Retinal pigment epithelial cell (primary cell): ENCODE results near the gene STAB1.

Experiments used
- DNase-seq: peaks from one replicate; pipeline ENCODE4 v3.0.0-alpha.2; 2010; ENCODE audit warnings: low read depth
- H3K4me3 ChIP-seq: 2 replicates; pipeline ENCODE4 v1.5.1; 2011; ENCODE audit warnings: mild to moderate bottlenecking, low read length, control low read depth, moderate library complexity
- TF ChIP-seq, protein P1 (sequence below): conservative IDR thresholded peaks from 2 replicates; pipeline ENCODE4 v1.5.1; 2011; ENCODE audit warnings: low read depth, low read length, control low read depth, inconsistent platforms

Gene STAB1

DNA sequence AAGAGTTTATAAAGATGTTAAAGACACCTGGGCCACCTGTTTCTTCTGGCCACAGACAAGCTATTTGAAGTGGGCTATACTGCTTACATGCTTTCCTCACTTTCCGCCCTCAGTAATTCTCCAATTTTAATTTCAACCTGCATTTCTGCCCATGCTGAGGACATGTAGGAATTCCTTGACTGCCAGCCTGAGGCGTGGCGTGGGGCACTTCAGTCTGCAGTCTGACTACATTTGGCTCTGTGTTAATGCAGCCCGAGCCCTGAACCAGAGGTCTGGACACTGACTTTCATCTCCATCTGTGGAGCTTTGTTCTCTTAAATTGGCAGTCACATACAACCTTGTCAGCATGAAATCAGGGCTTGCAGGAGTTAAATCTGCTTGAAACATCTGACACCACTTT, 49.8 kb downstream of the STAB1 start:
- DNase-seq = no peak
- no peak overlapping the region for H3K4me3 ChIP-seq
- TF ChIP-seq, protein P1, sequence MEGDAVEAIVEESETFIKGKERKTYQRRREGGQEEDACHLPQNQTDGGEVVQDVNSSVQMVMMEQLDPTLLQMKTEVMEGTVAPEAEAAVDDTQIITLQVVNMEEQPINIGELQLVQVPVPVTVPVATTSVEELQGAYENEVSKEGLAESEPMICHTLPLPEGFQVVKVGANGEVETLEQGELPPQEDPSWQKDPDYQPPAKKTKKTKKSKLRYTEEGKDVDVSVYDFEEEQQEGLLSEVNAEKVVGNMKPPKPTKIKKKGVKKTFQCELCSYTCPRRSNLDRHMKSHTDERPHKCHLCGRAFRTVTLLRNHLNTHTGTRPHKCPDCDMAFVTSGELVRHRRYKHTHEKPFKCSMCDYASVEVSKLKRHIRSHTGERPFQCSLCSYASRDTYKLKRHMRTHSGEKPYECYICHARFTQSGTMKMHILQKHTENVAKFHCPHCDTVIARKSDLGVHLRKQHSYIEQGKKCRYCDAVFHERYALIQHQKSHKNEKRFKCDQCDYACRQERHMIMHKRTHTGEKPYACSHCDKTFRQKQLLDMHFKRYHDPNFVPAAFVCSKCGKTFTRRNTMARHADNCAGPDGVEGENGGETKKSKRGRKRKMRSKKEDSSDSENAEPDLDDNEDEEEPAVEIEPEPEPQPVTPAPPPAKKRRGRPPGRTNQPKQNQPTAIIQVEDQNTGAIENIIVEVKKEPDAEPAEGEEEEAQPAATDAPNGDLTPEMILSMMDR = no peak

DNA sequence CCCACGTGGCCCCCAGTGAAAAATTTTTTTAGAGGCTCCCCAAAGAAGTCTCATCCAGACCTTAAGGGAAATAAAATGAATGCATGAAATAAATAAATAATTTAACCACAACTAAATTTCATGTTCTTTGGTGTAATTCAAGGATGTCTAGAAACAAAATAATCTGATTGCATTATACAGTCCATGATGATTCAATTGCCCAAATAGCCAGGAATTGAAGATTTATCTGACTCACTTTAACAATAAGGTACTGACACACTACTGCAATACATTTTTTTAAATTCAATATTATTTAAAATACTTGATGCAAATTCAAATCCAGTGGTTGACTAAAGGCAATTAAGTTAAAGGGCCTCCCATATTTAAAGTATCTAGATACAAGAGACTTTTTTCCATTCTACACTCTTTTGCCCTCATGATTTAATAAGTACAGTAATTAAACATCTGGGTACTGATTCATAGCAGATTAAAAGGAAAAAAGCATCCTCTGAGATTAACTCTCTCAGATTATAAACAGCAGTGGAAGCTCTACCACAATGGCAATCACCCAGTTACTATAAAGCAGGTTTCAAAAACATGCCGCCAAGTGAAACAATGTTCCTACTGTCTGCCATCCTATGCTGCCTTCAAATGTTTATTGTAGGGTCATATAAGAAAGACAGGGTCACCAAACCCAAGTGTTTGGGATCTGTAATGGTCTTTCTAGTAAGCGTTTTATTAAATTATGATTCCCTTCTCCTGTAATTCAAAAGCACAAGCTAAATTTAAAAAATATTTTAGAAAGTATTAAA, 51.2 kb downstream of the STAB1 start:
- DNase-seq = no peak
- TF ChIP-seq, protein P1 = no peak

DNA sequence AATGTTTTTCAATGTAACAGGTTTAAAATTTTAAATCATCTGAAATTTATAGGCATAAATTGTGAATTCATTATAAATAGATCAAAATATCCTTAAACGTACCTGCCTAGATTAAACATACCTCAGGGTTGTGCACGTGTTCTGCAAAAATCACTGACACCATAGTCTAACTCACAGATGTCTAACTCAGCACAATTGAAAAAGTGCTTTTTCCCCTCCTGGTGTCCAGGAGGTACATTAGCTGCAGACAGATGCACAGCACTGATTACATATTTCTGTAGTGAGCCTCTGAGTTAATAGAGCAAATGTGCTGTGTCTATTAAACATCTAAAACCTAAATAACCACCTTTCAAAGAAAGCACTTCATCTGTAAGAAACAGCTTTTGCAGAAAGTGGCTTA, 52.0 kb downstream of the STAB1 start:
- no peak overlapping the region for H3K4me3 ChIP-seq
- no peak for DNase-seq
- TF ChIP-seq, protein P1 = no peak

More for the DNA sequence above, 51.2 kb downstream of the STAB1 start:
- H3K4me3 ChIP-seq = no peak overlapping the region

DNA sequence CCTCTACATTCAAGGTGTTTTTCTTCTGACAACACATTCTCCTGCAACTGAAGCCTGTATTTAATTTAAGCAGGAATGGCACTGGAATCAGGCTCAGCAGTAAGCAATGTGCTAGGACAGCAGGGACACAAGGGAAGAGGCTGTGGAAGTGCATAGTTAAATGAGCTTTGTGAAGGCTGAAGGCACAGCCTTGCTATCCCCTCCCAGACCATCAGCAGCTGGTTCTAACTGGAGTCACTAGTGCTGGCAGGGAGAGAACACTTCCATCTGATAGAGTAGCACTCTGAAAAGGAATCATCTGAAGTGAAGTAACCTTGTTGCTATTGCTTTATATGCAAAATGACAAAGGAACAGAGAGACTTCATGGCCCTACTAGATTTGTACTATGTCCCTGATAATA, 56.0 kb downstream of the STAB1 start:
- TF ChIP-seq, protein P1 = no peak
- no peak overlapping the region for H3K4me3 ChIP-seq
- DNase-seq = no peak

DNA sequence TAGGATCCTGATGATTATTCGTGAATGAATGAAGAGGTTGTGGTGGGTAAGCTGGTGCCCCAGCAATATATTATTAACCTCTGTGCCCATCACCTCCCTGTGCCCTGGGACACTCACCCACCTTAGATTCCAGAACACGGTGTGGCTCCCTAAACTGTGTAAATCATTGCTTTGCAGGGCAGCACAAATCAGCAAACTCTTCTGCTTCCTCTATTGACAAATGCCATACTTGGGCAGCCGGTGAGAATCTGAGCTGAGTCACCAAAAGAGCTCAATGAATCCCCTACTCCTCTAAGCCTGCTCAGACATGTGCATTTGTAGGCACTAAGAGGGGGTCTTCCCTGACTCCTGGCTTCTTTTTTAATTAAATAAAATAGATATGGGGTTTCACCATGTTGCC, 57.0 kb downstream of the STAB1 start:
- DNase-seq = no peak
- H3K4me3 ChIP-seq = no peak overlapping the region
- TF ChIP-seq, protein P1 = no peak

DNA sequence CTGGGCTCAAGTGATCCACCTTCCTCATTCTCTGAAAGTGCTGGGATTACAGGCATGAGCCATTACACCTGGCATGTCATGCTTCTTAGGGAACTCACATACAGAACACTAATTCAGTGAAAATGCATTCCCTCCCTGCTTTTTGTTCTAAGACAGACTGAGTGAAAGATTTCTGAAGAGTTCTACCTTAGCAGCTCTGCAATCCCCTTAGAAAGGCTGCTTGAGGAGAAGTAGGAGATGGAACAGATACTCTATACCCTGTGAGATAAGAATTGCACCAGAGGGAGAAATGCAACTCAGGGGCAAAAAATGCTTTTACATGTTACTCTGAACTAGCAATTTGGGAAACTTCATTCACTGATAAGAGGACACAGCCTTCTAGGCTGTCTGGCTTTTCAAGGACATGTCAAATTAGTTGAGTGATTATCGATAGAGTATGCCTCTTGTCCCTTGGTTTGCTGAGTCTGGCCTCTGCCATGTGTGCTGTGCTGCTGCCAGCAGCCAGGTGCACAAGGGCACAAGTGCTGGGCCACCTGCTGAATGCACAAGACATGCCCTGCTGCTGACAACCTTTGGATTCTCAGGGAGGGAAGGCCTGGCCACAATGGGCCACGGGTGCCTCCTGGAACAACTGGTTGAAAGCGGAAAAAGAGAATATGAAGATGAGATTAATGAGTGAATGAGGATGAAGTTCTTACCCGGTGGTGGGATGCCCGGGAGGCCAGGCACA, 59.1 kb downstream of the STAB1 start:
- TF ChIP-seq, protein P1 = no peak
- no peak overlapping the region for H3K4me3 ChIP-seq
- no peak for DNase-seq

DNA sequence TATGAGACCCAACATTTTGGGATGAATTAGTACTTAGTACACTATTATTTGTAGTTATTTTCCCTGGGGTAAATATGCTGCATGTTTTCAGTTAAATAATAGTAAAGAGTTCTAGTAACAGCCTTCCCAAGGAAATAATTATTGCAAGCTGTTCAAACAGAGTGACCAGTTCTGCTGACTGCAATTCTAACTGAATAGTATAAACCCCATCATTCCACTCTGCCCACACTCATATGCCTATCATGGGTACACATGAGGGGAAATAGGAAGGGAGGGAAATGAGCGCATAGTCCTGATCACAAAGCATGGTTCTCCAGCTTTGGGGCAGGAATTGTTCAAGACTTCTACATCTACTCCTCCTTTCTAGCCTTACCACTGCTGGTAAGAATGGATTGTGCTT, 59.9 kb downstream of the STAB1 start:
- H3K4me3 ChIP-seq = no peak overlapping the region
- TF ChIP-seq, protein P1 = no peak
- DNase-seq = no peak
